HL-60 (cell line): ENCODE measurements around the gene CHMP5.

ENCODE experiments used
- DNase-seq, 2 experiments: peaks; one replicate each; pipeline ENCODE4 v3.0.0-alpha.2; 2010 to 2020; ENCODE audit warnings: low read depth in 1 of 2, low spot score in 1 of 2
- H3K27ac ChIP-seq: fragments of 250-450 bp; sonication (Bioruptor Pico); replicated peaks from 2 replicates; pipeline ENCODE4 v1.5.1; 2020; ENCODE audit warnings: mild to moderate bottlenecking, moderate library complexity
- H3K27me3 ChIP-seq: fragments of 250-450 bp; sonication (Bioruptor Pico); 2 replicates; pipeline ENCODE4 v1.5.1; 2021; ENCODE audit warnings: mild to moderate bottlenecking, moderate library complexity; ENCODE audit not compliant: insufficient read depth, poor library complexity, severe bottlenecking
- H3K4me3 ChIP-seq: replicated peaks from 2 replicates; pipeline ENCODE4 v1.5.1; 2011; ENCODE audit warnings: mild to moderate bottlenecking, control low read depth, low read length; ENCODE audit not compliant: insufficient read depth
- CTCF ChIP-seq: IDR thresholded peaks from one replicate; pipeline ENCODE4 v1.5.1; 2011; ENCODE audit warnings: low read length, control low read depth, inconsistent platforms; ENCODE audit not compliant: insufficient read depth
- GABPA ChIP-seq: IDR thresholded peaks from 2 replicates; pipeline ENCODE4 v1.6.1; 2012; ENCODE audit warnings: low read depth
- POLR2AphosphoS5 ChIP-seq: IDR thresholded peaks from 2 replicates; pipeline ENCODE4 v1.6.1; 2012; ENCODE audit warnings: low read depth
- REST ChIP-seq: IDR thresholded peaks from 2 replicates; pipeline ENCODE4 v1.6.1; 2012; ENCODE audit warnings: low read depth; ENCODE audit not compliant: insufficient replicate concordance
- SPI1 ChIP-seq: IDR thresholded peaks from 2 replicates; pipeline ENCODE4 v1.6.1; 2012; ENCODE audit warnings: low read depth, mild to moderate bottlenecking, borderline replicate concordance

Gene CHMP5

GRCh38 chr9:33257276-33257675 lies 7.6 kb upstream of the CHMP5 start:
- H3K27ac ChIP-seq, result no peak overlapping the region
- DNase-seq, result no peak
- no peak overlapping the region for H3K4me3 ChIP-seq
- H3K27me3 ChIP-seq, result no peaks in the 10 kb centered on the region
- no peak for TF ChIP-seq POLR2AphosphoS5
- no peak for TF ChIP-seq GABPA

GRCh38 chr9:33260372-33260771 lies 4.5 kb upstream of the CHMP5 start:
- DNase-seq, result no peak
- Histone ChIP-seq H3K4me3 (no peak overlapping the region), H3K27me3 (no peaks in the 10 kb centered on the region), H3K27ac (no peak overlapping the region)
- TF ChIP-seq GABPA (no peak), REST (no peak), SPI1 (no peak), POLR2AphosphoS5 (no peak), CTCF (no peak)

GRCh38 chr9:33263131-33264002 lies 1.5 kb upstream of the CHMP5 start:
- Histone ChIP-seq H3K27me3 (no peaks in the 10 kb centered on the region), H3K27ac (peak overlapping the region; percentile 84), H3K4me3 (peak overlapping the region; percentile 76)
- TF ChIP-seq POLR2AphosphoS5 (no peak), GABPA (no peak), SPI1 (no peak)
- DNase-seq, result peak; percentile 30 to 58

- Histone ChIP-seq H3K27ac (peak overlapping the region; percentile 84), H3K4me3 (peak overlapping the region; percentile 76), H3K27me3 (no peaks in the 10 kb centered on the region)
- peak; percentile 40 to 58 for DNase-seq
- TF ChIP-seq REST (no peak), CTCF (no peak), GABPA (no peak), POLR2AphosphoS5 (0 out of 2 replicates have a peak, but pooled peaks have one; percentile 19), SPI1 (no peak)
These were observed 811 bp upstream of the CHMP5 start for GRCh38 chr9:33264003-33264472.
